SKM-1 (cell line): Measurements from ENCODE around the gene ADAM19.
"Not testable (repeated sequence)": the region's sequence is repeated elsewhere in the genome, so short reads cannot be mapped to it uniquely, and the experiment has no call there.

ENCODE experiments used
- DNase-seq: peaks from one replicate; lab custom pipeline; 2025; ENCODE audit not compliant: unreplicated experiment; lab: John Stamatoyannopoulos, UW

The ADAM19 gene

GRCh38 chr5:157491471-157491995 lies 84.0 kb downstream of the ADAM19 start:
- DNase-seq: no peak

DNA sequence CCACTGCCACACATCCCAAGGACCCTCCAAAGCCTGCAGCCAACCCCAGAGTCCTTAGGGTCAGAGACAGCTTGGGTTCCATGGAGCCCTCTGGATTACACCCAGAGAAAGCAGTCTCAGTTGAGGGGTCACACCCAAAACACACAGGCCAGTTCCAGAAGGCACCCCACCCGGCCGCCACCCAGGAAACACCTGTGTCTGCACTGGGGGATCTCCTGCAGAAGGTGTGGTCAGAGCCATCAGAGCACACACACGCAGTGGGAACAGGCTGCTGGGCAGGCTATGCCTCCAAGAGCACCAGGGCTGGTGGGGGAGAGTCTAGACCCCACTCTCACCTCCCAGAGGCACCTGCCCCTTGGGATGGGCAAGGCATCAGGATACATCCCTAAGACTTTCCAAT lies 88.2 kb downstream of the ADAM19 start:
- DNase-seq: no peak

- no peak for DNase-seq
These were observed 88.7 kb downstream of the ADAM19 start for GRCh38 chr5:157486861-157487260.

DNA sequence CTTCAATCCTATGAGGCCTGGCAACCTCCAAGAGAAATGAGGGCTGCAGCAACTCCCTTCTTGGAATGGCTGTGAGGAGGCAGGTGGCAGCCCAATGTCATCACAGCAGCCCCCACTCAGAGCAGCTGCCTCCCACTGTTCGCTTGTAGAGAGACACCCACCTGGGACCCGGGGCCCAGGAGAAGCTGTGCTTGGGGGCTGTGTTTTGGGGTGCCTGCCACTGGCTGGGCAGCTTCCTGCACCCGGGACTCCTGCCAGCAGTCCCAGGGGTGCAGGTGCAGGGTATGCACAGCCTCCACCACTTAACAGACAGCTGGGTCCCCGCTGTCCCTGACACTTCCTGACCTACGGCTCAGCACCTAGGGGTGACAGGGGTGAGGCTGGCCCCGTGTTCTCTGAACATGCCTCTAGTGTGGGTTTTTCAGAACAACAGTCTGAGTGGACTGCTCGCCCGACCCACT lies 89.3 kb downstream of the ADAM19 start:
- DNase-seq: no peak

DNA sequence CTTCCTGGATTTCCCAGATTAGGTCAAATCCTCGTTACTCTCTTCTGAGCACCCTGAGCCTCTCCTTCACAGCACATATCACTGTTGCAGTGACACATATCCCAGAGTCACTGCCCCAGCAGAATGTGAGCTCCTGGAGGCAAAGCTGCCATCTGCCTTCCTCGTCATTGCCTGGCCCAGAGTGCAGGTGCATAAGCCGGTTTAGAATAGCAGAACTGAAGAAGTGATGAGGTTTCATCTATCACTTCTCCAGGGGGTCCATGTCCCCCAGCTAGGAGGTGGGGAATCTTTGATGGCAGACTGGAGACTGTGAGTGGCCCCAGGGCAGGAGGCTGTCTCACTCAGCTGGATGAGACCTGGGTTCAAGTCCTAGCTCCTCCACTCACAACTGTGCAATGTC lies 89.8 kb downstream of the ADAM19 start:
- DNase-seq: no peak

- no peak for DNase-seq
These were observed 90.2 kb downstream of the ADAM19 start for GRCh38 chr5:157485340-157485739.

- DNase-seq: peak; percentile 59
These were observed 90.8 kb downstream of the ADAM19 start for GRCh38 chr5:157484768-157485167.

DNA sequence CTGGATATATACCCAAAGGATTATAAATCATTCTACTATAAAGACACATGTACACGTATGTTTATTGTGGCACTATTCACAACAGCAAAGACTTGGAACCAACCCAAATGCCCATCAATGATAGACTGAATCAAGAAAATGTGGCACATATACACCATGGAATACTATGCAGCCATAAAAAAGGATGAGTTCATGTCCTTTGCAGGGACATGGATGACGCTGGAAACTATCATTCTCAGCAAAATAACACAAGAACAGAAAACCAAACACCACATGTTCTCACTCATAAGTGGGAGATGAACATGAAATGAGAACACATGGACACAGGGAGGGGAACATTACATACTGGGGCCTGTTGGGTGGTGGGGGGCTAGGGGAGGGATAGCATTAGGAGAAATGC lies 92.9 kb downstream of the ADAM19 start:
- not testable (repeated sequence) for DNase-seq

GRCh38 chr5:157481666-157482065 lies 93.9 kb downstream of the ADAM19 start:
- DNase-seq: no peak

DNA sequence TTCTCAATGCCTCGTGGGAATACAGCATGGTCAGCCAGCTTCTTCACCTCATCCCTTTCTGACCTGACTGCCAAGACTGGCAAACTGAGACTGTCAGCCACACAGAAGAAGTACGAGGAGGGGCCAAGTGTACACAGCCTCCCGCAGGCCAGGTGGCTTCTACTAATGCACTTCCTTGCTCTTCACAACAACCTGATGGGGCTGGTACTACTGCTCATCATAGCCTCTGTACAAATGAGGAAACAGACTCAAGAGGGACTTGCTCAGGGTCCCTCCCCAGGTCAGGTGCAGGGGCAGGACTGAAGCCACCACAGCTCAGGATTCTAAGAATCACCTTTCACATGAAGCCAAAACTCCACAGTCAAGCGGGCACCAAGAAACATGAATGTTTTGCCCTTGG lies 94.3 kb downstream of the ADAM19 start:
- no peak for DNase-seq

- no peak for DNase-seq
These were observed 95.7 kb downstream of the ADAM19 start for GRCh38 chr5:157479612-157480510.

GRCh38 chr5:157479166-157479565 lies 96.4 kb downstream of the ADAM19 start:
- DNase-seq: no peak

DNA sequence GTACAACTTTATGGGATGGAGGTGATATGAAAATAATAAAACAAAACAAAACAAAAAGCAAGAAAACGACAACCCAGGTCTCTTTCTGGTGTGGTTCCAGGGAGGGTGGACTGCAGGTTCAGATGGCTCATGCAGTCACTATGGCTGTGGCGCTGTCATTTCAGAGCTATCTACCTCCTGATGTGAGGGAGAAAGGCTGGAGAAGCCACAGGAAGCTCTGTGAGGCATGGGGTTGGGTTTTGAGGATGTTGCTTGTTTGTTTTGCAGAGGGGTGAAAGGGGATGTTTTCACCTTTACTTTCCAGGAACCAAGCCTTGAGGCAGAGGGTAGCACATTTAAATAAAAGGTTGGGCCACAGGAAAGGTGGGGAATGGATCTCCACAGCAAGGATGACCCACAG lies 96.8 kb downstream of the ADAM19 start:
- no peak for DNase-seq

GRCh38 chr5:157477814-157478494 lies 97.6 kb downstream of the ADAM19 start:
- no peak for DNase-seq

DNA sequence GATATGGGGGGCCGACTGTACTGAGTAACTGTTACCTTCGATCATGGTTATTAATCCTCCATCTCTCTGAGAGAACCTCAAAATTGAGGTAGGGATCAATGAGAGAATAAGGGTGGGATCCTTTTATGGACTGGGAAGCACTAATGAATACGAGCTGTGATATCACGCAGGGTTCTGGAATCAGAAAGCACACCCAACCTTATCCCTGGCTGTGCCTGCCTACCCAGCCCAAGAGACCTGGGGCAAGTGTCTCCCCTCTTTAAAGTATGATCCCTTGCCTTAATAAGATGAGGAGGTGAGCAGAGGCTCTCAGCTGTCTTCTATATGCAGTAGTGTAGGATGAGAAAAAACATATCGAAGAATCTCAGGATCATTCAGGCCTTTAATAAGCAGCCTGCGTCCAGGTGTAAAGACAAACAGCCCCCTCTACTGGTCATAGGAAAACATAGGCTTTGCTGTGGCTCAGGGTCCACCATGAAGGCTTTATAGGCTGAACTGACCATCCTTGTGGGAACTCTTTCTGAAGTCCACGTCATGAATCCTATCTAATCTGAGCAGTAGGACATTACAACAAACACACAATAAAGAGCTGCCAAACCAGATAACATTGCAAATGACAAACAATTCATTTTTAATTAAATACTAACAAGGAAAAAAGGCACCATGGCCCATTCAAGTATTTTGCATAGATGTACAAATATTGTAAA lies 98.7 kb downstream of the ADAM19 start:
- DNase-seq: peak; percentile 51

DNA sequence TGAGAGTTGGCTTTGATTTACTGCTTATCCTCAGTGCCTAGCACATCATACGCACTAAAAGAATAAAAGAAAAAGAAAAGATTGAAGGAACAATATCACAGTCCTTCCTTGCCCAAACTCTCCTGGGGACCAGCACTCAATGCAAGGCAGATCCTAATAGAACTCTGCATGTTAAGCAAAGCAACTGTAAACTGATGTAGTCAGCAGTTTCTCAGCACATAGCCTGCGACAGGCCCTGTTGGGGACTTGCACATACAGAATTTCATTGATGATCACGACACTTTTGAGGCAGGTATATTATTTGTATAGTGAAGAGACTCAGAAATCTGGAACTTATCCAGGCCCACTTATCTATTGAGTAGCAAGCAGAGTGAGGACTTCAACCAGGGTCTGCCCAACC lies 100.1 kb downstream of the ADAM19 start:
- DNase-seq: no peak

DNA sequence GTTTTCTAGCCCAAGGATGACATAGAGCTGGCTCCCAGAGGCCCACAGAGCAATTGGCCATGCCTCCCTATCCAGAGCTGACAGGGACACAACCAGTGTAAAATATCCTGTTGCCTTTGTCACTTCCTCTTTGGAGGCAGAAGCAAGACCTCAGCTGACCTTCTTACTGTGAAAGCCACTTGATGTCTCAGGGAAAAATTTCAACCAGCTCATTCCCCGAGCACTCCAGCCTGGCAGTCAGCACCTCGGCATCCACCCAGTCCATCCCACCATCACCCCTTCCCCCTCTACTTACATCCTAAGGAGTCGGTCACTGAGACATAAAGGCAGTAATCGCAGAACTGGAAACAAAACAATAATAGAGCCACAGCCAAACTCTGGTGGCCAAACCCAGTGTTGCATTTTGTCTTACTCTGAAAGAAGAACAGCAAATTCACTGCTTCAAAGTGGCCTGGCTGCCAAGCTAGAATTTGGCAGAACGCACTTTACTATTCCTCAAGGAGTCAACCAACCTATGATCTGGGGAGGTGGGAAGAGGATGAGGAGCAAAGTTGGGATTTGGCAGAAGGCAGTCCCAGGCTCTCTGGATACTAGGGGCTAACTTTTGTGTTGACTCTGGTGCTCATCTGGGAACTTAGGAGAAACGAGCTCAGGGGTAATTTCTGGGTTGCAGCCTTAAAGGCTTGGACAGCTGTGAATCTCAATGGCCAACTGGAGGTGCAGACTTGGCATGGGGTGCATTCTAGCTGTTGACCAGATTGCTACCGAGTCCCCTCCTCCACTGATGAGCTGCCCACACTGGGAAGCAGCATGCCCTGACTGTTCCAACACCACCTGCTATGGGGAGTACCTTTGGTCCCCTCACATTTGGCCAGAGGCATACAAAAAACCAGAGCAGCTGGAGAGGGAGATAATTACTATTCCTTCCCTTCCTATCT lies 101.9 kb downstream of the ADAM19 start:
- DNase-seq: peak; percentile 59

GRCh38 chr5:157471709-157472108 lies 103.9 kb downstream of the ADAM19 start:
- peak; percentile 43 for DNase-seq

- no peak for DNase-seq
These were observed 104.9 kb downstream of the ADAM19 start for GRCh38 chr5:157470631-157471030.

GRCh38 chr5:157469687-157470086 lies 105.9 kb downstream of the ADAM19 start:
- no peak for DNase-seq
